Caki2 (cell line): ENCODE data around the gene TBL1X. TPM values are rescaled to one million over a fixed set of nuclear protein-coding genes. Genes with fewer than 3 reads are reported as not detected.

Source experiments
- DNase-seq: peaks from one replicate; pipeline ENCODE4 v3.0.0-alpha.2; 2015; ENCODE audit warnings: low read depth
- in situ Hi-C: cut with HindIII; loops from 2 replicates; pipeline ENCODE4 v1.10.0; 2016; ENCODE audit warnings: low sequenced_read_pairs, low pct_unique_long_range_greater_than_20kb, mixed read lengths
- total RNA-seq: library from RNA; depleted of rRNA; stranded (reverse); fragments of >200 nt; shearing (Covaris generic); gene quantifications from 2 replicates; pipeline ENCODE4 v1.2.3, GENCODE V29; 2014; ENCODE audit warnings: low replicate concordance

Gene TBL1X
- total RNA-seq, 1 experiment from 2014 or later, result 10.6 TPM

- in situ Hi-C loops, result no loop called here
- no peak for DNase-seq
Observed at GRCh38 chrX:9483376-9483775, 18.5 kb downstream of the TBL1X start.

- no peak for DNase-seq
- in situ Hi-C loops, result no loop called here
Observed at GRCh38 chrX:9486786-9487387, 22.0 kb downstream of the TBL1X start.

GRCh38 chrX:9488586-9488985 lies 23.7 kb downstream of the TBL1X start:
- in situ Hi-C loops, result no loop called here

GRCh38 chrX:9489234-9489633 lies 24.4 kb downstream of the TBL1X start:
- DNase-seq, result no peak
- in situ Hi-C loops, result no loop called here

More at GRCh38 chrX:9488586-9488985, 23.7 kb downstream of the TBL1X start:
- DNase-seq, result no peak

GRCh38 chrX:9492901-9493300 lies 28.0 kb downstream of the TBL1X start:
- no peak for DNase-seq

GRCh38 chrX:9493936-9494335 lies 29.1 kb downstream of the TBL1X start:
- DNase-seq, result no peak
- in situ Hi-C loops, result no loop called here

More at GRCh38 chrX:9492901-9493300, 28.0 kb downstream of the TBL1X start:
- in situ Hi-C loops, result no loop called here

GRCh38 chrX:9494771-9495170 lies 29.9 kb downstream of the TBL1X start:
- in situ Hi-C loops, result no loop called here
- no peak for DNase-seq

GRCh38 chrX:9495496-9495895 lies 30.6 kb downstream of the TBL1X start:
- in situ Hi-C loops, result no loop called here
- DNase-seq, result no peak

- in situ Hi-C loops, result no loop called here
- no peak for DNase-seq
Observed at GRCh38 chrX:9498236-9498635, 33.4 kb downstream of the TBL1X start.

- DNase-seq, result no peak
- in situ Hi-C loops, result no loop called here
Observed at GRCh38 chrX:9500584-9500983, 35.7 kb downstream of the TBL1X start.

- in situ Hi-C loops, result no loop called here
- no peak for DNase-seq
Observed at GRCh38 chrX:9501362-9501761, 36.5 kb downstream of the TBL1X start.

- in situ Hi-C loops, result no loop called here
- DNase-seq, result no peak
Observed at GRCh38 chrX:9503261-9503660, 38.4 kb downstream of the TBL1X start.

GRCh38 chrX:9510366-9510765 lies 45.5 kb downstream of the TBL1X start:
- DNase-seq, result no peak
- in situ Hi-C loops, result no loop called here

GRCh38 chrX:9510980-9511379 lies 46.1 kb downstream of the TBL1X start:
- in situ Hi-C loops, result no loop called here

GRCh38 chrX:9515489-9515888 lies 50.6 kb downstream of the TBL1X start:
- in situ Hi-C loops, result no loop called here
- no peak for DNase-seq

More at GRCh38 chrX:9510980-9511379, 46.1 kb downstream of the TBL1X start:
- DNase-seq, result no peak

GRCh38 chrX:9515973-9516538 lies 51.2 kb downstream of the TBL1X start:
- in situ Hi-C loops, result no loop called here
- DNase-seq, result no peak

- in situ Hi-C loops, result no loop called here
Observed at GRCh38 chrX:9516635-9517034, 51.8 kb downstream of the TBL1X start.

GRCh38 chrX:9518051-9518450 lies 53.2 kb downstream of the TBL1X start:
- no peak for DNase-seq
- in situ Hi-C loops, result no loop called here

More at GRCh38 chrX:9516635-9517034, 51.8 kb downstream of the TBL1X start:
- no peak for DNase-seq

GRCh38 chrX:9518889-9519288 lies 54.0 kb downstream of the TBL1X start:
- DNase-seq, result no peak
- in situ Hi-C loops, result no loop called here

GRCh38 chrX:9519546-9520216 lies 54.8 kb downstream of the TBL1X start:
- in situ Hi-C loops, result no loop called here
- DNase-seq, result no peak
